HG03571 (cell line): ENCODE results near the gene NUP205.
"Not testable (repeated sequence)": the region's sequence is repeated elsewhere in the genome, so short reads cannot be mapped to it uniquely, and the experiment has no call there.

Experiments
- ATAC-seq: cut with Tn5 transposase; IDR thresholded peaks from one replicate; pipeline ENCODE4 v1.9.1; 2021; ENCODE audit not compliant: unreplicated experiment

The NUP205 gene

GRCh38 chr7:135664046-135664589 is 106.4 kb downstream of the NUP205 start:
- ATAC-seq: no peak

- no peak for ATAC-seq
Observed at GRCh38 chr7:135665042-135665441, 107.3 kb downstream of the NUP205 start.

DNA sequence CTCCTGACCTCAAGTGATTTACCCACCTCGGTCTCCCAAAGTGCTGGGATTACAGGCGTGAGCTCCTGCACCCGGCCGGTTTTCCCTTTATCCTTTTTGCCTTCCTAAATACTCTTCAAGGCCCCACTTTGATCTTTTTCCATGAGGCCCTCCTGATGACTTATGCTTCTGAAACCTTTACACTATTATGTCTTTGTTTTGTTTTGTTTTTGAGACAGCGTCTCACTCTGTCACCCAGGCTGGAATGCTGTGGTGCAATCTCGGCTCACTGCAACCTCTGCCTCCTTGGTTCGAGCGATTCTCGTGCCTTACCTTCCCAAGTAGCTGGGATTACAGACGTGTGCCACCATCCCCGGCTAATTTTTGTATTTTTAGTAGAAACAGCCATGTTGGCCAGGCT is 108.4 kb downstream of the NUP205 start:
- no peak for ATAC-seq

DNA sequence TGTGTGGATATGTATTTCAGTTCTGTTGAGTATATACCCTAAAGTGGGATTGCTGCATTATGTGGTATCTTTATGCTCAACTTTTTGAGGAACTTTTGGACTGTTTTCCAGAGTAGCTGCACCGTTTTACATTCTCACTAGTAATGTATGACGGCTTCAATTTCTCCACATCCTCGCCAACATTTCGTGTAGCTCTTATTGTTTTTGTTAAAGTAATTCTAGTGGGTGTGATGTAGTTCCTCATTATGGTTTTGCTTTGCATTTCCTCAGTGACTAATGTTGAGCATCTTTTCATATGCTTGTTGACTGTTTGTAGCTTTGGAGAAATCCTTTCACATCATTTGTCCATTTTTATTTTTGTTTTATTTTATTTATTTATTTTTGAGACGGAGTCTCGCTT is 109.1 kb downstream of the NUP205 start:
- no peak for ATAC-seq

GRCh38 chr7:135667626-135668025 is 109.9 kb downstream of the NUP205 start:
- not testable (repeated sequence) for ATAC-seq

- not testable (repeated sequence) for ATAC-seq
Observed at GRCh38 chr7:135668852-135669395, 111.2 kb downstream of the NUP205 start.

GRCh38 chr7:135669774-135670173 is 112.1 kb downstream of the NUP205 start:
- ATAC-seq: no peak

DNA sequence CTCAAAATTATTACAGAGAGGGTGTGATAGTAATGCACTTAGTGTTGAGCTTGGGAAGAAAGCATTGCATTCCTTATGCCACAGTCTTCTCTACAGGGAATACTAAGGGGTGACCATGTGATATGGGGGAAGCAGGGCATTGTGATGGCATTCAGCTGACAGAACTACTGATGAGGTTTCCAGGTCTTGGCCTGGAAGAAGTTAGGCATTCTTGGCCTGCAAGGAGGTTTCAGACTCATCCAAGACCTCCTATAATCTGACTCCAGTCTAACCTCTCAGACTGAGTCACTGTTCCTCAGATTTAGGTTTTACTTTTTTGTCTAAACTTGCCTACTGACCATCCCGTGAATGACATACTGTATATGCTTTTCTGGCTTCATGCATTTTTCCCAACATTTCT is 112.5 kb downstream of the NUP205 start:
- ATAC-seq: no peak

- ATAC-seq: peak; percentile 64
Observed at GRCh38 chr7:135672560-135673359, 115.0 kb downstream of the NUP205 start.

- ATAC-seq: no peak
Observed at GRCh38 chr7:135673360-135673706, 115.6 kb downstream of the NUP205 start.

- ATAC-seq: no peak
Observed at GRCh38 chr7:135678612-135679575, 121.2 kb downstream of the NUP205 start.

DNA sequence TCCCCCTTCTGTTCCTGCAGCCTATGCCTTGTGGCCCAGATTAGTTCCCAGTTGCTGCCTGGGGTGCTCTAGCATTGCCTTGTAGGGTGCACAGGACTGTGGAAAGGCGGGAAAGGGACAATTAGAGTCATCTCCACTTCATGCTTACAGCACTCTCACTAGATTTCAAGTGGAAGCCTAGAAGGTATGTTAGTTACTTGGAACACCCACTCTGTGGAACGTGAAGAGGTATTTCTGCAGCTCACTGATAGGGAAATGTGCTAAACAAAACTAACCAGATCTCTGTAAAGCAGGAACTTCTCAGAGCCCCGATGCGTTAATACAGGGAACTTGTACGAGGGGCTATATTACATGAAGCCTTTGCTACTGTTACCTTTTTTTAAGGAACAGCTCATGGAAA is 124.0 kb downstream of the NUP205 start:
- no peak for ATAC-seq

GRCh38 chr7:135682191-135682590 is 124.5 kb downstream of the NUP205 start:
- ATAC-seq: no peak

DNA sequence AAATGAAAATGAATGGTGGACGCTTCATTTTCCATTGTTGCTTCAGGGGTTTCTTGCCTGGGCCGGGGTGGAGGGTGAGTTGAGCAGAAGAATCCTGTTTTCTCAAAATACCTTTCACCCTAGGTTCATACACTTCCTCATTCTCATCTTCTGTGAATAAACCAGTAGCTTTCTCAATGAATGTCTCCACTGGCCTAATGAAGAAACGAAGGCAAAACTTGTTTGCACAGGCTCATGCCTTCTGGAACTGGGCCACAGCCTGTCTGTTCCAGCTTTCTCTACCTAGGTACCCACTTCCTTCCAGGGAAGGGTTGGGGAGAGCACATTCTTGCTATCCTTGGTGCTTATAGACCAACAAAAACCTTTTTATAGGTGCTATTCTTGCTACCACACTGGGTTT is 125.9 kb downstream of the NUP205 start:
- ATAC-seq: no peak

DNA sequence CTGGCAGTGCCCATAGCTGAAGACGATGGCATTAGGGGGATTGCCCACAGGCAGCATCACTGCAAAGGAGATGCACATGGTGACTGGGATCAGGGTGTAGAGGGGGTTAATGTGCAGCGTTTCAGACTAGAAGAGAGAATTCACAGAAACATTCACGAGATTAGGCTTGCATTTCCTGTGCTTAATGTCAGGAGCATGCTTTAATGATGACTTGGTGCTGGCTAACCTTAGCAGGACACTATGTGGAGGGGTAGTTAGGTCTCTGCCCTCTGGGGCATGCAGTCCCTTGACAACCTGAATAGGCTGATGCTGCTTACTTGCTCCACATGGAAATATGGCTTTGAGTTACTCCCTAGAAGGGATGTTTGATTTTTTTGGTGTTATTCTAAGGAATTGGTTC is 126.4 kb downstream of the NUP205 start:
- no peak for ATAC-seq

- no peak for ATAC-seq
Observed at GRCh38 chr7:135684699-135685098, 127.0 kb downstream of the NUP205 start.

DNA sequence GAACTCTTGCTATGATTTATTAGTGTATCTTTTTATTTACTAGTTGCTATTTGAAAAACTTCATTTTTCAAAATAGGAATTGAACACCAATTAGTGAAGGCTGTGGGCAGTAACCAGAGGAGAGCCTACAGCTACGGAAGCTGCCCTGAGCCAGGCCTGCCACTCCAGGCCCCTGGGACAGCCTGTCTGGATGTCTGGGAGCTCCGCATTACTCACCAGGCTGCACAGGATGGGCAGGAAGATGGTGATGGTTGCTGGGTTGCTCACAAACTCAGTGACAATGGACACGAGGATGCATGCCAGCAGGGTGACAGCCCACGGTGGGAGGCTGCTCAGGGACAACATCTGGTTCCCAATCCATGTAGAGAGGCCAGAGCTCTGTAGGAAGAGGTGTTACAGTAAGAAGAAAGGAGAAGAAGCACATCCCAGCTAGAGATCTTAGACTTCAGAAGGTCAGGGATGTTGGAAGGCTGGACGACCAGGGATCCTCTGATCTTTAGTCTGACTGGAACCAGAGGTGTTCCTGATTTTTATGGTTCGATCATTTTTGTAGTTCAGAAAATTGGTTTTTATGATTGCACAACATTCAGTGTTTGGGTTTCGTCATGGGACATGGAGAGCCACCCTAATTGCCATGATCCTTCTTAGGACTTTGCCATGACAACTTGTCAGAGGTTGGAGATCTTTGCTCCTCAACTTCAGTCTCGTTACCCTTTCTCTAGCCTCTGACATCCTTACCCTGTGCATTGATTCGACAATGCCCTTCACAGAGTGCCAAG is 127.8 kb downstream of the NUP205 start:
- no peak for ATAC-seq

DNA sequence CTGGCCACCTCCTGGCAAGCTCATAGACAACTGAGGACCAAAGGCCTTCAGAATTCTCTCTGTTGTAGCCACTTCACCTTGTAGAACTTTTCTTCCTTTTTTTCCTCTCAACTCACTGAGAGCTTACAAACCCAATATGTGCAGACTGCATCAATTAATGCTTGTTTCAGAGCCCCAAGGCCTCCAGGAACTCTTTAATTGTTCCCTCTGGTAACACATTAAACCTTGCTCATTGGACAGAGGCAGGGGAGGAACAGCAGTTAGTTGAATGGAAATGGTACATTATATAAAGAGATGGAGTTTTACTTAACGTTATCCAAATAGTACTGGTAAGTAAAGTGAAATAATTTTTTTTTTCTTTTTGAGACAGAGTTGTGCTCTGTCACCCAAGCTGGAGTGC is 129.7 kb downstream of the NUP205 start:
- ATAC-seq: no peak

DNA sequence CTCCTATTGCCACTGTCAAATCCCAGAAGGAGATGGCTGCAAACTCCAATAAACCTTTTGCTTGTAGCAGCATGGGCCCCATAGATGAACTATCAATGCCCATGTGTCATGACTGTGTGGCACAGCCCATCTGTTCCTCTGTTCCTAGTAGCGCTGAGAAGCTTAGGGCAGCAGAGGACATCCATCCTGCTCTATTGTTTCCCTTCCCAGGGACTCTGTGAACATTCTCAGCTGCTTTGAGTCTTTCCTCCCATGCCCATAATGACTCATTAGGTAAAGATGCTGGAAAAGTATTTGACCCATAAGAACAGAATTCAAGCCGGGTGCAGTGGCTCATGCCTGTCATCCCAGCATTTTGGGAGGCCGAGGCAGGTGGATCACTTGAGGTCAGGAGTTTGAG is 132.8 kb downstream of the NUP205 start:
- ATAC-seq: no peak

DNA sequence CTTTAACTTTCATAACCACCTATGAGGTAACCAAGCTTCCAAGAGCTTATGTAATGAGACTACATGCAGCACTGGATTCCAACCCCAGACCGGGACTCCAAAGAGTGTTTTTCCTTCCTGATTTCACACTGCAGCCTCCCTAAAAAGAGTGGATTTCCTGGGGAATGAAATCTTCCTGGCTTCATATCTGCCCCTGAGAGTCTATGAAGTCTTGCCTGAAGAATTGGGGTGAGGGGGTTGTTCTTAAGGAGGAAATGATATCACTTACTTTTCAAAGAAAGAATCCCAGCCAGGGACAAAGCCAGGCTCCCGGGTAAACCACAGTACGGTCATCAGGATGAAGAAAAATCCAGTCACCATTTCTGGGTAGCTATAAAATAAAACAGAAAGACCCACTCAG is 134.3 kb downstream of the NUP205 start:
- ATAC-seq: no peak

- ATAC-seq: not testable (repeated sequence)
Observed at GRCh38 chr7:135692606-135693005, 134.9 kb downstream of the NUP205 start.
